GM12878 (cell line): ENCODE data around the gene DDAH1. TPM values are rescaled to one million over a fixed set of nuclear protein-coding genes. Genes with fewer than 3 reads are reported as not detected.

Experiments
- ATAC-seq: fragments of 200-7000 bp; cut with Tn5 transposase; 3 replicates; pipeline ENCODE4 v1.9.1; 2020; ENCODE audit warnings: mild to moderate bottlenecking, moderate library complexity
- BruUV-seq: library from RNA; stranded (reverse); fragments of 400-500 nt; replicated peaks from 2 replicates; lab custom pipeline; 2021; lab: Mats Ljungman, UMichigan
- CTCF ChIA-PET: fragments of 300-600 bp; sonication (Branson Sonifier 250); formaldehyde crosslinking; extraction: SDS; loops from one replicate; lab custom pipeline; 2021; ENCODE audit warnings: inconsistent platforms; lab: Yijun Ruan, JAX
- POLR2A ChIA-PET: fragments of 350-600 bp; formaldehyde crosslinking; extraction: SDS; loops from one replicate; lab custom pipeline; 2021; ENCODE audit warnings: inconsistent platforms; lab: Charles Lee
- RAD21 ChIA-PET: fragments of 300-600 bp; sonication (Branson Sonifier 250); formaldehyde crosslinking; loops from one replicate; lab custom pipeline; 2023; ENCODE audit warnings: antibody characterized with exemption; ENCODE audit not compliant: unreplicated experiment; lab: Charles Lee
- SMC1A ChIA-PET: fragments of 300-600 bp; sonication (Branson Sonifier 250); formaldehyde crosslinking; loops from one replicate; lab custom pipeline; 2023; ENCODE audit not compliant: unreplicated experiment, uncharacterized antibody; lab: Charles Lee
- DNase-seq: peaks from one replicate; pipeline ENCODE4 v3.0.0-alpha.2; 2011; ENCODE audit warnings: low read depth, low spot score
- FAIRE-seq: peaks from 3 replicates; lab custom pipeline; 2011; peaks lifted over from hg19 to GRCh38; lab: Jason Lieb, UNC
- H2AFZ ChIP-seq: 2 replicates; pipeline ENCODE4 v1.6.0; 2011; ENCODE audit warnings: low read depth, low read length, control low read depth; ENCODE audit not compliant: control insufficient read depth
- H3K27ac ChIP-seq: 2 replicates; pipeline ENCODE4 v1.5.1; 2011; ENCODE audit warnings: control low read depth; ENCODE audit not compliant: control insufficient read depth, insufficient read depth
- H3K27me3 ChIP-seq, 2 experiments: replicated peaks in 1 of 2; 2 replicates each; pipeline versions ENCODE4 v1.6.0 to v1.6.1; 2011; ENCODE audit warnings: low read length in 1 of 2; ENCODE audit not compliant: control insufficient read depth in 2 of 2, insufficient read depth in 2 of 2
- H3K36me3 ChIP-seq, 2 experiments: 2 replicates each; pipeline ENCODE4 v1.5.1; 2011; ENCODE audit warnings: low read length in 1 of 2; ENCODE audit not compliant: control insufficient read depth in 2 of 2, insufficient read depth in 2 of 2
- H3K4me1 ChIP-seq: 2 replicates; pipeline ENCODE4 v1.6.1; 2011; ENCODE audit warnings: mild to moderate bottlenecking, low read length, moderate library complexity, mixed read lengths; ENCODE audit not compliant: control insufficient read depth, insufficient read depth
- H3K4me2 ChIP-seq: 2 replicates; pipeline ENCODE4 v1.6.0; 2011; ENCODE audit warnings: control low read depth; ENCODE audit not compliant: control insufficient read depth, insufficient read depth
- H3K4me3 ChIP-seq: fragments of 200-600 bp; sonication (generic); 2 replicates; pipeline ENCODE4 v1.5.1; 2016
- H3K79me2 ChIP-seq: 2 replicates; pipeline ENCODE4 v1.6.0; 2011; ENCODE audit warnings: low read length; ENCODE audit not compliant: control insufficient read depth, insufficient read depth
- H3K9ac ChIP-seq: 2 replicates; pipeline ENCODE4 v1.8.0; 2011; ENCODE audit warnings: low read length, control low read depth, mixed read lengths; ENCODE audit not compliant: control insufficient read depth, insufficient read depth
- H3K9me3 ChIP-seq: replicated peaks from 3 replicates; pipeline ENCODE4 v1.5.1; 2011; ENCODE audit warnings: mild to moderate bottlenecking, low read length; ENCODE audit not compliant: control insufficient read depth, insufficient read depth
- H4K20me1 ChIP-seq: 2 replicates; pipeline ENCODE4 v1.6.0; 2011; ENCODE audit not compliant: control insufficient read depth, insufficient read depth
- HDGF ChIP-seq: fragments of 450-650 bp; IDR thresholded peaks from 2 replicates; pipeline ENCODE4 v1.6.1; 2016; ENCODE audit warnings: antibody characterized with exemption
- NFIC ChIP-seq: IDR thresholded peaks from 2 replicates; pipeline ENCODE4 v1.6.1; 2012; ENCODE audit warnings: low read depth, mild to moderate bottlenecking, inconsistent platforms, low read length, moderate library complexity
- ZNF207 ChIP-seq: fragments of 450-650 bp; IDR thresholded peaks from 2 replicates; pipeline ENCODE4 v1.6.1; 2014; ENCODE audit warnings: antibody characterized with exemption, mild to moderate bottlenecking, borderline replicate concordance
- ZNF687 ChIP-seq: fragments of 450-650 bp; IDR thresholded peaks from 2 replicates; pipeline ENCODE4 v1.6.1; 2017; ENCODE audit warnings: mild to moderate bottlenecking, moderate library complexity
- WGBS: methylation state at CpG from one replicate; pipeline ENCODE4 v1.1.6; 2016; ENCODE audit warnings: low lambda C conversion rate; ENCODE audit not compliant: insufficient replicate concordance, insufficient coverage; ENCODE audit errors: missing lambda C conversion rate; 5-methylcytosine and 5-hydroxymethylcytosine counted together
- in situ Hi-C: fragments of 300-500 bp; cut with MboI; formaldehyde crosslinking; loops from 9 replicates; pipeline ENCODE4 v1.14.3; 2018; ENCODE audit warnings: mixed read lengths
- intact Hi-C: fragments of 100-400 bp; cut with micrococcal nuclease; formaldehyde crosslinking; loops from one replicate; pipeline ENCODE4 v1.14.2; 2022; ENCODE audit not compliant: unreplicated experiment
- polyA plus RNA-seq, 11 experiments: library from polyadenylated mRNA; depleted of rRNA in 4 of 11; unstranded in 6 of 11; stranded (reverse) in 5 of 11; fragments of >200 nt; fragmentation: Nextera tagmentation in 4 of 11; fragmentation: Illumina TruSeq in 1 of 11; extraction: Ambion mirVana in 4 of 11; extraction: Trizol in 1 of 11; gene quantifications; 1 replicate in 1 of 11; 2 replicates in 10 of 11; pipeline versions ENCODE4 v1.2.1 to v1.2.3, GENCODE V29; 2011 to 2016; ENCODE audit warnings: inconsistent platforms in 2 of 11, missing spikeins in 2 of 11, low read depth in 1 of 11
- total RNA-seq, 4 experiments: library from RNA; depleted of rRNA in 3 of 4; stranded (reverse); fragments of >200 nt in 3 of 4; fragmentation: Illumina TruSeq in 1 of 4; extraction: Trizol in 1 of 4; gene quantifications; 2 replicates each; pipeline versions ENCODE4 v1.2.1 to v1.2.3, GENCODE V29; 2013 to 2021

The DDAH1 gene
- total and polyA plus RNA-seq, 10 of the 15 experiments (the other 5 are each of a cell fraction or from before 2014, with no cell fraction given): 0.07 to 0.88 (median 0.27) TPM; not detected in 6

DNA sequence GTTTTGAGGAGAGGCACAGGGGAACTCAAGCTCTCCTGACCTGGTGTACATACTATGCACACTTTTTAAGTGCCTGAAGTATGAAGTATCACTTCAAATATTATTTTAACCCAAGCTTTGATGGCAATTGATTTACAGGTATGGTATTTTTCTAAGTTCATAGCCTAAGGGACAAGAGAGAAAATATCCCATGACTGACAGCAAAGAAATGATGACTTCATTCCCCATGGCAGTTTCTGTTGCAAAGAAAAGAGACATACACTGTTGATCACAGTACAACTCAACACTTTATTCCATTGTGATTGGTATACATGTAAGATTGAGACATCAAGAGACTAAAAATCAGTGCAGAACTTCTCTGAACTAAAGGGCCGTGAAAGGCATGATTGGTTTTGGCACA lies 146.7 kb downstream of the DDAH1 start:
- Histone ChIP-seq H3K36me3 (no peaks in the 10 kb centered on the region), H4K20me1 (no peaks in the 10 kb centered on the region), H3K79me2 (no peaks in the 10 kb centered on the region), H3K9me3 (no peaks in the 10 kb centered on the region), H2AFZ (no peak overlapping the region), H3K4me2 (no peak overlapping the region), H3K9ac (no peak overlapping the region), H3K4me3 (no peak overlapping the region), H3K27me3 (no peaks in the 10 kb centered on the region; a peak in 1 of 4 replicates)
- 89% methylated on average over 1 of the region's 1 CpG for WGBS
- DNase-seq (no peak), ATAC-seq (no peak), FAIRE-seq (no peak)
- SMC1A ChIA-PET: no interaction called here
- in situ Hi-C loops: loop anchor here (25.0 kb wide), 1 partner anchor 694 kb away; no protein-coding TSS in a partner anchor
- no TSS peak for BruUV-seq
- POLR2A ChIA-PET: no interaction called here
- TF ChIP-seq ZNF687: no peak
- TF ChIP-seq HDGF: no peak
- no peak for TF ChIP-seq NFIC
- TF ChIP-seq ZNF207: no peak
- TF ChIP-seq, all 136 proteins: peak for 0
- Histone ChIP-seq H3K4me1 (no peaks in the 10 kb centered on the region), H3K27ac (no peak overlapping the region)
- ChIA-PET CTCF (no interaction called here), RAD21 (no interaction called here)
- intact Hi-C loops: no loop called here
